NCI-H345 (cell line): ENCODE data around the gene SAE1.
"Not testable (repeated sequence)": the region's sequence is repeated elsewhere in the genome, so short reads cannot be mapped to it uniquely, and the experiment has no call there.

ENCODE experiments used
- DNase-seq: peaks from one replicate; lab custom pipeline; 2025; lab: John Stamatoyannopoulos, UW

SAE1 gene

DNA sequence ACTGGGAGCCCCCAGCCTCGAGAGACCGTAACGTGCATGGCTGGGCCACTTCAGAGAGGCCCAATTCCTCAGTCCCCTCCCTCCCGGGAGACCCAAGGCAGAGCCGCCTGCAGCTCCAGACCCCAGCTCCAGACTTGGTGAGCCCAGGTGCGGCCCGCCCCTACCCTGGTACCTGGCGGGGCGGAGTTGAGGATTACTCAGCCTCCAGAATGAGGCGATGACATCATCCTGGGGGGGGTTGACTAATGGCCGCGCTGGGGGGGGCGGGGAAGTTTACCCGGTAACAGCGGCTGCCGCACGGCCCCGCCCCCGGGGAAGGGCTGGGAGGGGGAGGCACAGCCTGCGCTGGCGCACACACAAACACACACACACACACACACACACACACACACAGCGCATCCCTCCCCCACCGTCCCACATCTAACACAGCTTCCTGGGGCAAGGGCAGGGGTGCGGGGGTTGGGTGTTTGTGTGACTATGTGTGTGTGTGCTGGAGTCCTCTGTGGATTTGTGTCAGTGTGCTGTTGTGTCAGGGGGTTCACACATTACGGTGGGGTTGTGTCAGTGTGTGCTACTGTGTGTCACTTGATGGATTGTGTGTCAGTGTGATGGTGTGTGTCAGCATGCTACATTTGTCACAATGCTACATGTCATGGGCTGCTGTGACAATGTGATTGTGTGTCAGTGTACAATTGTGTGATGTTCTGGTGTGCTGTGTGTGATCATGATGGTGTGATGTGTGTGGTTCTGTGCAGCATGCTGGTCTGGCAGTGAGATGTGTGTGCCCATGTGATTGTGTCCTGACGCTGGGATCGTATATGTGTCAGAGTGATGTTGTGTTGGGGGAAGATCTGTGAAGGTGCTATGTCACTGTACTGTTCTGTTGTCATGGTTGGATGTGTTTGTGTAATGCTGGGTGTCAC, 110.6 kb downstream of the SAE1 start:
- DNase-seq = peak; percentile 82

DNA sequence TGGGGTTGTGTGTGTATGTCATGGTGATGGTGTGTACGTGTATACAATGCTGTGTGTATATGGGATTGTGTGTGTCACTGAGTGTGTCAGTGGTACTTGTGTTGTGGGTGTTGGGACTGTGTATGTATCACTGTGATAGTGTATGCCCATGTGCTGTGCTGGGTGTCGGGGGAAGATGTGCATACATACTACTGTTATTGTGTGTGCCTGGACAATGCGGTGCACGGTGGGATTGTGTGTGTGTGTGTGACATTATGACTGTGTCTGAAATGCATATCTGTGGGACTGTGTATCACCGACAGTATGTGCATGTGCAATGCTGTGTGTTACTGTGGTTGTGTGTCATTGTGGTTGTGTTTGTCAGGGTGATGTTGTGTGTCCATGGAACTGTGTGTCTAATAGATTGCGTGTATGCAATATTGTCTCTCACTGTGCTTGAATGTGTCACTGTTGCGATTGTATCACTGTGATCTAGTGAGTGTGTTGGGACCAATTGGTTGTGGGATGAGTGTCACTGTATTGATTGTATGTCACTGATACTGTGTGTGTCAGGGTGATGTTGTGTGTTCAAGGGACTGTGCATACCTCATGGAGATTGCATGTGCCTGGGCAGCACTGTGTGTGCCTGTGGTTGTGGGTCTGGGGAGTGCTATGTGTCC, 111.4 kb downstream of the SAE1 start:
- DNase-seq = no peak

DNA sequence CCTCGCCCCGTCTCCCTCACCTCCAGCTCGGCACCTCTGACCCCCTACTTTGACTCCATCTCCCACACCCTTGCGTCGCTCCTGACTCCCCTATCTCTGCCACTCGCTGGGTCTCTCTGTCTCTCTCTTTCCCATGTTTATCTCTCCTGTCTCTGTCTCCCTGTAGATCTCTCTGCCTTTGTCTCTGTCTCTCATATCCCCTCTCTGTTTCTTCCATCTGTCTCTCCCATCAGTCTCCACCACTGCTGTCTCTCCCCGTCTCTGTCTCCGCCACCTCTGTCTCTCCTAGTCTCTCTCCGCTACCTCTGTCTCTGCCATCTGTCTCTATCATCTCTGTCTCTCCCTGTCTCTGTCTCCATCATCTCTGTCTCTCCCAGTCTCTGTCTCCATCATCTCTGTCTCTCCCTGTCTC, 112.7 kb downstream of the SAE1 start:
- no peak for DNase-seq

DNA sequence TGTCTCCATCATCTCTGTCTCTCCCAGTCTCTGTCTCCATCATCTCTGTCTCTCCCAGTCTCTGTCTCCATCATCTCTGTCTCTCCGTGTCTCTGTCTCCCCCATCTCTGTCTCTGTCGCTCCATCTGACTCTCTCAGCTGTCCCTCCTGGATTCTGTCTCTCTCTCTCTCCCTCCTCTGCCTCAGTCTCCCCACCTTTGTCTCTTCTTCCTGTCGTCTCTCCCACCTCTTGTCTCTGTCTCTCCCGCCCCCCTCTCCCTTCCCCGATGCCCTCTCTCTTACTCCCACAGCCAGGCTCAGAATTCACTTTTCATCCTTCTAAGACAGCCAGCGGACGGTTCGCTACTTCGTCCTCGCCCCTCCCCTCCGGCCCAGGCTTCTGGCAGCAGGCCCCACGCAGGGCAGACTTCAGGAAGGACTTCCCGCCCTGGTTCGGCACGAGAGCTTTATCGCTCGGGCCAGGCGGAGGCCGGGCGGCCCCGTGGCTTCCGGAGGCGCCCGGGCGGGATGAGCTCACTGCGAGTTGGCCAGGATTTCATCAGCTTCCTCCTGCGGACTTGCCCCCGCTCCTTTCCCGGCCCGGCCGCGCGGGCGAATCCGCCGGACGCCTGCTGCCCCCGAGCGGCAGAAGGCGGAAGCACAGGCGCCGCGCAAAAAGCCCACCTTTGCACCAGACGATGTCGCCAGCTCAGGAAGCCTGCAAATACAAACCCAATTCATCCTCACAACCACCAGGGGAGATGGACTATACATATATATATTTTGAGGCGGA, 113.3 kb downstream of the SAE1 start:
- DNase-seq = peak; percentile 63

DNA sequence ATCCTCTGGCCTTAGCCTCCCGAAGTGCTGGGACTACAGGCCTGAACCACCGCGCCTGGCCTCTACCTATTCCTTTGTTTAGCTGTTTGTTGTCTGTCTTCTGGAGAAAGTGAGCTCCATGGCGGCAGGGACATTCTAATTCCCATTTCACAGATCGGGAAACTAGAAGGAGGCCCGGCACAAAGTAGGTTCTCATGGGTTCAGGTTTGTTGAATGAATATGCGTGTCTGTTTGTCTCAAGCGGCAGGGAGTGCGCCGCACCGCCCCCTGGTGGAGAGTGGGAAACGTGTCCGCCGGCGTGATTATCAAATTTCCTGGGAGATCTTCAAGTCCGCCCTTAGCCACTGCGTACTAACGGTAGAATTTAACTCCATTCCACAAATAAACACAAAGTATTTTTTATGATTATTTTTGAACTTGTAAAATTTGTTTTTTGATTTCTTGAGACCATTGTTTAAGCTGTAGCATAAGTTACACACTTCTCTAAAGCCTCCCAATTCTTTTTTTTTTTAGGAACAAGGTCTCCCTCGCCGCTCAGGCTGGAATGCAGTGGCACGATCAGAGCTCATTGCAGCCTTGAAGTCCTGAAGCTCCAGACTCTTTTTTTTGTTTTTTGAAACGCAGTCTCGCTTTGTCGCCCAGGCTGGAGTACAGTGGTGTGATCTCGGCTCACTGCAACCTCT, 116.8 kb downstream of the SAE1 start:
- DNase-seq = peak; percentile 42

DNA sequence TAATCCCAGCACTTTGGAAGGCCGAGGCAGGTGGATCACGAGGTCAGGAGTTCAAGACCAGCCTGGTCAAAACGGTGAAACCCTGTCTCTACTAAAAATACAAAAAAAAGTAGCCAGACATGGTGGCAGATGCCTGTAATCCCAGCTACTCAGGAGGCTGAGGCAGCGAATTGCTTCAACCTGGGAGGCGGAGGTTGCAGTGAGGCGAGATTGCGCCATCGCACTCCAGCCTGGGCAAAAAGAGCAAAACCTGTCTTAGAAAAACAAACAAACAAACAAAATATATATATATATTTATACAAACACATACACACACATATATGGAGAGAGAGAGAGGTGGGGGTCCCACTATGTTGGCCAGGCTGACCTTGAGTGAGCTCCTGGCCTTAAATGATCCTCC, 122.4 kb downstream of the SAE1 start:
- DNase-seq = not testable (repeated sequence)

DNA sequence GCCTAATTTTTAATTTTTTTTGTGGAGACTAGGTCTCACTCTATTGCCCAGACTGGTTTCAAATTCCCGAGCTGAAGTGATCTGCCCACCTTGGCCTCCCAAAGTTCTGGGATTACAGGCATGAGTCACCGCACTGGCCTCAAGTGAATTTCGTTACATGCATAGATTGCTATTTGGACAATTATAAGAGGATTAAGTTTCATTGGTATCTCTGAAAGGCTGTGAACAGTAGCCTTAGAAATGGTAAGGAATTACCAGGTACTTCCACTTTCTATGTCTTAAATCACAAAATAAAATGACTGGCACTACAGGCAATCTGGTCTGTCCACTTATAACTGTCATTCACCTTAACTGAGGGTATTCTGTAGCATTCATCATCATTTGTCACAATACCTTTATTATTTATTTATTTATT, 122.8 kb downstream of the SAE1 start:
- DNase-seq = no peak

DNA sequence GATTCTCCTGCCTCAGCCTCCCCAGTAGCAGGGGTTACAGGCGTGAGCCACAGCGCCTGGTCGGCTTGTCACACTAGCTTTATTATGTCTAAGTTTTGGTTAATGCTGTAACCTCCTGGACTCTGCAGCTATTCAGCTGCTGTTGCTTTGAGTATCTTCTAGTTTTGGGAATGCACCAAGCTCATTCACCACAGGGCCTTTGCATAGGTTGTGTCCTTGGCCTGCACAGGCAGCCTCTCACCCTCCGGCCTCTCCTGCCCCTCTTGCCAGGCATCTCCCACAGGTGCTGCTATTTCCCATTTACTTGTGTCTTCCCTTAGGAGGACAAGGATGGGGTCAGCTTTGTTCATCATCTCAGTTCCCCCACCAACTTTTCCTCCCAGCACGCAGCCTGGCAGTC, 123.3 kb downstream of the SAE1 start:
- no peak for DNase-seq

DNA sequence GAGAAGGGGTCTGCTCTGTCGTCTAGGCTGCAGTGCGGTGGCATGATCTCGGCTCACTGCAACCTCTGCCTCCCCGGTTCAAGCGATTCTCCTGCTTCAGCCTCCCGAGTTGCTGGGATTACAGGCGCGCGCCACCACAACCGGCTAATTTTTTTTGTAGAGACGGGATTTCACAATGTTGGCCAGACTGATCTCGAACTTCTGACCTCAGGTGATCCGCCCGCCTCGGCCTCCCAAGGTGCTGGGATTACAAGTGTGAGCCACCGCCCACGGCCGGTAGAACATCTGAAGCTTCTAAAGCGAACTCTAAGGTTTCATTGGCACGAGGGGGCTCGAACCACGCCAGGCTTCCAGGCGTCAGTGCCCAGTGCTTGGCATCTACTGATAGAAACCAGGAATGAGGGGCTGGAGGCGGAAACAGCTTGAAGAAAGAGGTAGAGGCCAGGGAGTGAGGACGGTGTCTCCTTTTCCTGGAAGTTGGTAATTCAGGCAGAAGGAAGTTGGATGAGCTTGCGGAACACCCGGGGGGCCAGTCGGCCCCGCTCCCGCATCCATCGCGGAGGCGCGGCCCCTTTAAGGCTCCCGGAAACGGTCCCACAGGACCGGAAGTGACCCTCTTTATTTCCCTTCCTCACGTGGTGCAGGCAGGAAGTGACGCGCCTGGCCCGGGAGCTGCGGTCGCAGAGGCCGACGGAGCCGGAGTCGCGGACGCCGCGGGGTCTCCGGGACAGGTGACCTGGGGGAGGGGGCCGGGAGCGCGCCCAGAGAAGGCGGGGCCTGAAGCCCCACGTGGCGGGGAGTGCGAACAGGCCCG, 125.5 kb downstream of the SAE1 start, which contains the start of gene CCDC9:
Gene CCDC9 (plus strand): TSS at position 647 of the 814 bp plus-strand sequence. CDS start 1,876 bp downstream, outside the sequence.
- DNase-seq = peak; percentile 96

DNA sequence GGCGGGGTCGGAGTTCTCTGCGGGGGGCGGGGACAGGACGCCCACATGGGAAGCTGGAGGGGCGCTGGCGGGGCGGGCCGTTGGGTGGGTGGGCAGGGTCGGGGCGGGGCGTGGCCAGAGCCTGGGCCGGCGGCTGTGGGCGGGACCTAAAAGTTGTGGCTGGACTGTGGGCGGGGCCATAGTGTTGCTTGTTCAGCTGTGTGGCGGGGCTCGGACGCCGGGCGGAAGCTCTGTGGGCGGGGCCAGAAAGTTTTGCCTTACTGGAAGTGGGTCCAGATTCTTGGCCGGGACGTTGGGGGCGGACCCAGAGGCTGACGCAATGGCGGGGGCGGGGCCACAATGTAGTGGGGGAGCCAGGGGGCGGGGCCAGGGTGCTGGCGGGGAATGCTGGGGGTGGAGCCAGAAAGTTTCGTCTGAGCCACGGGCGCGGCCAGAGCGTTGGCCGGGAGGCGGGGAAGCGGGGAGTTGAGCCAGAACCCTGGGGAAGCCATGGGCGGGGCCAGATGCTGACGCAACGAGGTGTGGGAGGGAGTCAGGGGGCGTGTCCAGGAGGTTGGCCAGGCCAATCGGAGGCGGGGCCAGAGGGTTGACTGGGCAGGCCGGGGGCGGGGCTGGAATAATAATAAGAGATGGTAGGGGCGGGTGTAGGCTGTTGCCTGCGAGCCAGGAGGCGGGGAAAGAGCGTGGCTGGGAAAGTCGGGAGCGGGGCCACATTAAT, 126.2 kb downstream of the SAE1 start:
- peak; percentile 99 for DNase-seq

DNA sequence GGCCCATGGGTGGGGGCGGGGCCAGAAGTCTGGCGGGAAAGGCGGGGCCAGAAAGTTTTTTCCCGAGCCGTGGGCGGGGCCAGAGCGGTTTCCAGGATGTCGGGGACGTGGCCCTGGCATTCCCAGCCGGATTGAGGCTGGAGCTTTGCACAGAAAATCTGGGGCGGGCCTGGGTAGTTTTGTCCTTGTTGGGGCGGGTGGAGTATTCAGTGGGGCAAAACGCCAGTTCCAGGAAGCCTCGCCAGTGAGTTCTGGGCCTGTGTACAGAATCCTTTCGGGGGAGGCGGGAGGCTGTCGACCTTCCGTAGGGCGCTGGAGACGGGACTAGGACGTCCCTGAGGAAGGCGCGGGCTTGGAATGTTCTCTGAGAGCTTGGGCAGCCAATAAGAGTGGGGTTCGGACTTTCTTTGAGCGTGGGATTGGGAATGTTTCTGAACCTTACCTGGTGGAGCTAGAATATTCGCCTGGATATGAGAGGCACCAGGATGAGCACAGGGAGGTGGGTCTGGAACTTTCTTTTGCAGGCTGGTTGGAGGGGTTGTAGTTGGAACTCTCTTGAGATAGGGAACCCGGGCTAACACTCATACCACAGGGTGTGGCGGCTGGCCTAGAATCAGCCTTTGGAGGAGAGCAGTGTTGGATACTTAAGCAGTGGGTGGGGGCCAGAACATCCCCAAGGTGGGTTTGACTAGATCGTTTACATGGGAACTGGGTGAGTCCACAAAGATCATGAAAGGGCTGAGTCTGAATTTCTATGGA, 127.0 kb downstream of the SAE1 start:
- DNase-seq = no peak

DNA sequence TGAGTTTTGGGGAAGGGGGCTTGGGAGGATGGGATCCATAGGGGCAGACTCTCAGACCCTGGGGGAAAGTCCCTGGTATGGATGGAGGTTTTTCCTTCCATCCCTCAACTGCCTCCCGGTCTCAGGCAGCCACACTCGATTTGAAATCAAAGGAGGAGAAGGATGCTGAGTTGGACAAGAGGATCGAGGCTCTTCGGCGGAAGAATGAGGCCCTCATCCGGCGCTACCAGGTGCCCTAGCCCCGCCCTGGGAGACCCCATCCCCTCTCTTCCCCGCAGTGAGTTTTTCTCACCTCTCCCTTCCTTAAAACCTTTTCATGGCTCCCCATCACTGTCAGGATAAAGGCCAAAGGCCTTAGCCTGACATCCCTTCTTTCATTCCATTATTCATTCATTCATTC, 127.8 kb downstream of the SAE1 start:
- no peak for DNase-seq

DNA sequence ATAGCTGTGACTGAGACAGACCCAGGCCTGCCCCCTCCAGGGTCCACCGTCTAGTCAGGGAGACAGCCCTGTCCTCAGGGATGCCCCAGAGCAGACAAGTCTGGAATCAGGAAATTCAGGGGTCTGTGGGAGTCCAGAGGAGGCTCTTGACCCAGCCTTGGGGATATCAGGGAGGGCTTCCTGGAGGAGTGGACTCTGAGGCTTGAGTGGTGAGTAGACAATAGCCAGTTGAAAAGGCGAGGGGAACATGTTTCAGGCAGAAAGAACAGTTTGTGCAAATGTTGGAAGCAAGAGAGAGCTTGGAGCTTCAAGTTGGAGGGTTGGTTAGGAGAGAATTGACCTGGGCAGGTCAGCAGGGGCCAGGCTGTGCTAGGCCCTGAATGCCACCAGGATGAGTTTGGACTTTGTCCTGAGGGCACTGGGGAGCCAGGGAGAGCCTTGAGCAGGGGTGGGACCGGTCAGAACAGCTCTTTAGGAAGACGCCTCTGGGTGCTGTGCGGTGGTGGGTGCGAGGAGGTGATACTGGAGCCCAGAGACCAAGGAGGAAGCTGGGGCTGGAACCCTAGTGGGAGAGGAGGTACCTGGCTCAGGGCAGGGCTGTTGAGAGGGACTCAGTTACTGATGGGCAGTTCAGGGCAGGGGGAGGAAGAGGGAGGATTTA, 128.4 kb downstream of the SAE1 start:
- no peak for DNase-seq
